HFFc6 (cell line): ENCODE data around the gene NOS1. TPM values are rescaled to one million over a fixed set of nuclear protein-coding genes. Genes with fewer than 3 reads are reported as not detected.

ENCODE experiments used
- DNase-seq: peaks from one replicate; pipeline ENCODE4 v3.0.0-alpha.2; 2018
- H3K27ac Mint-ChIP-seq: 2 replicates; pipeline ENCODE4 v1.8.0; 2020; ENCODE audit warnings: mild to moderate bottlenecking, mixed read lengths
- H3K27me3 Mint-ChIP-seq: 2 replicates; pipeline ENCODE4 v1.8.0; 2021; ENCODE audit warnings: mild to moderate bottlenecking, moderate library complexity, mixed read lengths; ENCODE audit not compliant: insufficient read depth
- H3K36me3 Mint-ChIP-seq: 2 replicates; pipeline ENCODE4 v1.8.0; 2021; ENCODE audit warnings: low read depth, mixed read lengths
- H3K4me1 Mint-ChIP-seq: 2 replicates; pipeline ENCODE4 v1.8.0; 2020; ENCODE audit warnings: low read depth, mixed read lengths
- H3K4me3 Mint-ChIP-seq: 2 replicates; pipeline ENCODE4 v1.8.0; 2020; ENCODE audit warnings: mild to moderate bottlenecking, moderate library complexity, mixed read lengths
- H3K9me3 Mint-ChIP-seq: 2 replicates; pipeline ENCODE4 v1.8.0; 2020; ENCODE audit warnings: mild to moderate bottlenecking, mixed read lengths
- CTCF ChIP-seq: fragments of 200-600 bp; sonication (generic); IDR thresholded peaks from 2 replicates; pipeline ENCODE4 v1.5.0; 2021; ENCODE audit warnings: antibody characterized with exemption, mild to moderate bottlenecking
- total RNA-seq, 6 experiments: library from RNA; stranded (reverse); fragmentation: NEBNext Ultra II Directional; extraction: Animal tissue kit (Norgen Biotek cat#: 25700); gene quantifications; 2 replicates in 1 of 6; 3 replicates in 5 of 6; pipeline ENCODE4 v1.2.3, GENCODE V29; 2021

Gene NOS1
- total RNA-seq, 6 experiments from 2014 or later, result not detected

GRCh38 chr12:117279606-117280005 lies 81.8 kb downstream of the NOS1 start:
- Mint-ChIP-seq H3K9me3 (peaks cover 30% of the 10 kb centered on the region), H3K4me1 (no peaks in the 10 kb centered on the region), H3K4me3 (no peak overlapping the region), H3K36me3 (no peaks in the 10 kb centered on the region; the same call in 1 of the 2 replicates), H3K27ac (no peak overlapping the region), H3K27me3 (peaks cover 2% of the 10 kb centered on the region)
- no peak for DNase-seq
- no peak for TF ChIP-seq CTCF

GRCh38 chr12:117277875-117278274 lies 83.6 kb downstream of the NOS1 start:
- no peaks in the 10 kb centered on the region for H3K4me1 Mint-ChIP-seq
- TF ChIP-seq CTCF, result no peak
- peaks cover 2% of the 10 kb centered on the region for H3K27me3 Mint-ChIP-seq
- H3K27ac Mint-ChIP-seq, result no peak overlapping the region
- no peak overlapping the region for H3K4me3 Mint-ChIP-seq
- H3K9me3 Mint-ChIP-seq, result peaks cover 30% of the 10 kb centered on the region
- DNase-seq, result no peak
- no peaks in the 10 kb centered on the region; the same call in 1 of the 2 replicates for H3K36me3 Mint-ChIP-seq

GRCh38 chr12:117273091-117273490 lies 88.3 kb downstream of the NOS1 start:
- DNase-seq, result no peak
- no peaks in the 10 kb centered on the region for H3K36me3 Mint-ChIP-seq
- H3K27ac Mint-ChIP-seq, result no peak overlapping the region
- H3K4me1 Mint-ChIP-seq, result no peaks in the 10 kb centered on the region
- H3K4me3 Mint-ChIP-seq, result no peak overlapping the region
- peaks cover 16% of the 10 kb centered on the region for H3K9me3 Mint-ChIP-seq
- TF ChIP-seq CTCF, result no peak
- peaks cover 2% of the 10 kb centered on the region; the same call in 1 of the 2 replicates for H3K27me3 Mint-ChIP-seq

- Mint-ChIP-seq H3K27me3 (peaks cover 4% of the 10 kb centered on the region), H3K4me1 (no peaks in the 10 kb centered on the region), H3K27ac (no peak overlapping the region), H3K4me3 (no peak overlapping the region), H3K9me3 (peaks cover 16% of the 10 kb centered on the region), H3K36me3 (no peaks in the 10 kb centered on the region)
- no peak for DNase-seq
- no peak for TF ChIP-seq CTCF
These were observed 88.7 kb downstream of the NOS1 start for GRCh38 chr12:117272690-117273089.

- H3K4me1 Mint-ChIP-seq, result no peaks in the 10 kb centered on the region
- H3K4me3 Mint-ChIP-seq, result no peak overlapping the region
- no peak for DNase-seq
- peaks cover 45% of the 10 kb centered on the region for H3K9me3 Mint-ChIP-seq
- no peak for TF ChIP-seq CTCF
- H3K36me3 Mint-ChIP-seq, result peaks cover 4% of the 10 kb centered on the region
- H3K27me3 Mint-ChIP-seq, result peaks cover 1% of the 10 kb centered on the region
- H3K27ac Mint-ChIP-seq, result no peak overlapping the region
These were observed 98.7 kb downstream of the NOS1 start for GRCh38 chr12:117262749-117263148.

- H3K27me3 Mint-ChIP-seq, result no peaks in the 10 kb centered on the region; the same call in 1 of the 2 replicates
These were observed 100.2 kb downstream of the NOS1 start for GRCh38 chr12:117261247-117261646.

More at GRCh38 chr12:117261247-117261646, 100.2 kb downstream of the NOS1 start:
- Mint-ChIP-seq H3K4me3 (no peak overlapping the region), H3K9me3 (peaks cover 42% of the 10 kb centered on the region), H3K27ac (no peak overlapping the region), H3K4me1 (no peaks in the 10 kb centered on the region), H3K36me3 (peaks cover 4% of the 10 kb centered on the region)
- TF ChIP-seq CTCF, result no peak
- peak; percentile 14 for DNase-seq
